Neuronal stem cell (in vitro differentiated cells): Measurements from ENCODE around the gene DOCK4. TPM values are rescaled to one million over a fixed set of nuclear protein-coding genes. Genes with fewer than 3 reads are reported as not detected.

Experiments
- DNase-seq: peaks from one replicate; pipeline ENCODE4 v3.0.0-alpha.2; 2013; ENCODE audit warnings: low spot score
- H2AFZ ChIP-seq: one replicate; pipeline ENCODE4 v1.6.1; 2013; ENCODE audit warnings: mild to moderate bottlenecking, low read length, inconsistent platforms
- H2AK5ac ChIP-seq: 2 replicates; pipeline ENCODE4 v1.6.1; 2013; ENCODE audit warnings: low read depth, mild to moderate bottlenecking, inconsistent platforms, low read length, moderate library complexity, mixed read lengths
- H2BK120ac ChIP-seq: 2 replicates; pipeline ENCODE4 v1.6.1; 2013; ENCODE audit warnings: low read depth, mild to moderate bottlenecking, inconsistent platforms, low read length, moderate library complexity, mixed read lengths
- H2BK12ac ChIP-seq: one replicate; pipeline ENCODE4 v1.6.1; 2013; ENCODE audit warnings: low read length, inconsistent platforms
- H2BK15ac ChIP-seq: 2 replicates; pipeline ENCODE4 v1.6.1; 2013; ENCODE audit warnings: mild to moderate bottlenecking, low read length, inconsistent platforms, mixed read lengths
- H2BK5ac ChIP-seq: one replicate; pipeline ENCODE4 v1.6.1; 2013; ENCODE audit warnings: inconsistent platforms, mild to moderate bottlenecking, low read length, moderate library complexity
- H3K14ac ChIP-seq: one replicate; pipeline ENCODE4 v1.6.1; 2013; ENCODE audit warnings: low read length, inconsistent platforms
- H3K18ac ChIP-seq: 2 replicates; pipeline ENCODE4 v1.6.1; 2013; ENCODE audit warnings: low read length, inconsistent platforms
- H3K23ac ChIP-seq: 2 replicates; pipeline ENCODE4 v1.6.1; 2013; ENCODE audit warnings: low read depth, mild to moderate bottlenecking, mixed read lengths, low read length, inconsistent platforms; ENCODE audit not compliant: poor library complexity
- H3K27ac ChIP-seq: replicated peaks from 3 replicates; pipeline ENCODE4 v1.5.1; 2013; ENCODE audit warnings: low read length, inconsistent platforms
- H3K27me3 ChIP-seq, 3 experiments: 2 replicates each; pipeline ENCODE4 v1.6.1; 2013; ENCODE audit warnings: low read length in 3 of 3, mild to moderate bottlenecking in 2 of 3, inconsistent platforms in 1 of 3, low read depth in 1 of 3, mixed read lengths in 1 of 3, moderate library complexity in 1 of 3; ENCODE audit not compliant: control insufficient read depth in 3 of 3, insufficient read depth in 3 of 3
- H3K36me3 ChIP-seq, 2 donors: replicated peaks in 1 of 2; 2 replicates each; pipeline ENCODE4 v1.6.1; 2013; ENCODE audit warnings: low read length in 2 of 2; ENCODE audit not compliant: control insufficient read depth in 2 of 2, insufficient read depth in 2 of 2
- H3K4ac ChIP-seq: 2 replicates; pipeline ENCODE4 v1.6.1; 2013; ENCODE audit warnings: inconsistent platforms, mild to moderate bottlenecking, low read length, moderate library complexity
- H3K4me1 ChIP-seq, 2 donors: 1 replicate in 1 of 2; 2 replicates in 1 of 2; pipeline ENCODE4 v1.6.1; 2013; ENCODE audit warnings: low read length in 2 of 2, low read depth in 1 of 2; ENCODE audit not compliant: control insufficient read depth in 2 of 2, insufficient read depth in 1 of 2
- H3K4me2 ChIP-seq: one replicate; pipeline ENCODE4 v1.6.1; 2013; ENCODE audit warnings: mild to moderate bottlenecking, low read length, inconsistent platforms; ENCODE audit not compliant: insufficient read depth, poor library complexity, severe bottlenecking
- H3K4me3 ChIP-seq, 2 donors: 2 replicates each; pipeline ENCODE4 v1.5.1; 2013; ENCODE audit warnings: low read length in 2 of 2, mild to moderate bottlenecking in 2 of 2, inconsistent platforms in 1 of 2, moderate library complexity in 1 of 2
- H3K79me1 ChIP-seq: one replicate; pipeline ENCODE4 v1.6.1; 2013; ENCODE audit warnings: low read depth, mild to moderate bottlenecking, inconsistent platforms, low read length, moderate library complexity
- H3K9ac ChIP-seq: one replicate; pipeline ENCODE4 v1.6.1; 2013; ENCODE audit warnings: mild to moderate bottlenecking, low read depth, low read length, inconsistent platforms; ENCODE audit not compliant: poor library complexity
- H3K9me3 ChIP-seq, 2 donors: replicated peaks in 1 of 2; 2 replicates each; pipeline versions ENCODE3 to v1.6.1; 2013; ENCODE audit warnings: low read length in 2 of 2, mild to moderate bottlenecking in 2 of 2, inconsistent platforms in 1 of 2, low read depth in 1 of 2, mixed read lengths in 1 of 2, moderate library complexity in 1 of 2; ENCODE audit not compliant: control insufficient read depth in 2 of 2, insufficient read depth in 1 of 2
- H4K8ac ChIP-seq: one replicate; pipeline ENCODE4 v1.6.1; 2013; ENCODE audit warnings: low read depth, mild to moderate bottlenecking, inconsistent platforms, low read length, moderate library complexity
- H4K91ac ChIP-seq: one replicate; pipeline ENCODE4 v1.6.1; 2013; ENCODE audit warnings: low read length, low read depth, mild to moderate bottlenecking, inconsistent platforms; ENCODE audit not compliant: poor library complexity
- WGBS, 2 donors: extraction: QIAGEN DNeasy Blood & Tissue Kit; methylation state at CpG; one replicate each; pipeline ENCODE4 v1.1.7; 2013; ENCODE audit warnings: missing lambda C conversion rate in 2 of 2, mixed read lengths in 1 of 2; ENCODE audit not compliant: insufficient read length in 2 of 2, insufficient replicate concordance in 1 of 2; ENCODE audit errors: extremely low coverage in 2 of 2; 5-methylcytosine and 5-hydroxymethylcytosine counted together
- small RNA-seq: library from polyadenylated mRNA; stranded (forward); fragments of <200 nt; extraction: miRNeasy Mini kit (QIAGEN cat#:217004); gene quantifications from one replicate; pipeline ENCODE3, GENCODE V24; 2013; ENCODE audit not compliant: insufficient read depth

Gene DOCK4

GRCh38 chr7:111677848-111678247 lies 528.4 kb downstream of the DOCK4 start:
- H3K23ac ChIP-seq, result no peak overlapping the region
- no peak overlapping the region for H2BK15ac ChIP-seq
- no peak overlapping the region for H4K8ac ChIP-seq
- no peak overlapping the region for H2BK5ac ChIP-seq
- H3K14ac ChIP-seq, result no peak overlapping the region
- no peaks in the 10 kb centered on the region for H3K79me1 ChIP-seq
- no peak overlapping the region for H2BK12ac ChIP-seq
- no peak overlapping the region for H3K4me2 ChIP-seq
- no peak for DNase-seq
- H3K36me3 ChIP-seq, result no peaks in the 10 kb centered on the region
- H3K27me3 ChIP-seq, result no peaks in the 10 kb centered on the region
- no peak overlapping the region for H3K27ac ChIP-seq
- no peak overlapping the region for H2BK120ac ChIP-seq
- no peak overlapping the region for H3K4me3 ChIP-seq
- H3K4ac ChIP-seq, result no peak overlapping the region
- H3K4me1 ChIP-seq, result no peaks in the 10 kb centered on the region
- H4K91ac ChIP-seq, result no peak overlapping the region
- H2AK5ac ChIP-seq, result no peak overlapping the region
- no peak overlapping the region for H3K18ac ChIP-seq
- no peak overlapping the region for H3K9ac ChIP-seq
- H3K9me3 ChIP-seq, result no peaks in the 10 kb centered on the region
- no peak overlapping the region for H2AFZ ChIP-seq

- Histone ChIP-seq H3K14ac (no peak overlapping the region), H3K4me1 (no peaks in the 10 kb centered on the region), H2BK15ac (no peak overlapping the region), H4K8ac (no peak overlapping the region), H2BK5ac (no peak overlapping the region), H2BK12ac (no peak overlapping the region), H3K4ac (no peak overlapping the region), H3K27me3 (no peaks in the 10 kb centered on the region), H3K36me3 (no peaks in the 10 kb centered on the region), H3K4me2 (no peak overlapping the region), H3K9me3 (no peaks in the 10 kb centered on the region), H3K9ac (no peak overlapping the region), H3K27ac (no peak overlapping the region), H3K79me1 (no peaks in the 10 kb centered on the region), H2BK120ac (no peak overlapping the region), H3K18ac (no peak overlapping the region), H3K4me3 (no peak overlapping the region), H2AFZ (no peak overlapping the region), H3K23ac (no peak overlapping the region), H2AK5ac (no peak overlapping the region), H4K91ac (no peak overlapping the region)
- WGBS, 2 donors, result no CpG with 5 or more reads among the region's 2 CpGs
- DNase-seq, result no peak
Measured at GRCh38 chr7:111676811-111677210, 529.4 kb downstream of the DOCK4 start.

Small RNA genes within 50 kb of the gene (small RNA-seq; reads per million reads assigned to genes)
- not detected for gene RNA5SP237
